AG09319 (cell line): Measurements from ENCODE around the gene EPN2.

Experiments used
- DNase-seq: peaks from one replicate; pipeline ENCODE4 v3.0.0-alpha.2; 2010; ENCODE audit warnings: low read depth; ENCODE audit errors: extremely low read depth
- TF ChIP-seq, protein P1 (sequence below): IDR thresholded peaks from 2 replicates; pipeline ENCODE4 v1.5.1; 2011; ENCODE audit warnings: low read depth, mild to moderate bottlenecking, inconsistent platforms, low read length, moderate library complexity

EPN2 gene

DNA sequence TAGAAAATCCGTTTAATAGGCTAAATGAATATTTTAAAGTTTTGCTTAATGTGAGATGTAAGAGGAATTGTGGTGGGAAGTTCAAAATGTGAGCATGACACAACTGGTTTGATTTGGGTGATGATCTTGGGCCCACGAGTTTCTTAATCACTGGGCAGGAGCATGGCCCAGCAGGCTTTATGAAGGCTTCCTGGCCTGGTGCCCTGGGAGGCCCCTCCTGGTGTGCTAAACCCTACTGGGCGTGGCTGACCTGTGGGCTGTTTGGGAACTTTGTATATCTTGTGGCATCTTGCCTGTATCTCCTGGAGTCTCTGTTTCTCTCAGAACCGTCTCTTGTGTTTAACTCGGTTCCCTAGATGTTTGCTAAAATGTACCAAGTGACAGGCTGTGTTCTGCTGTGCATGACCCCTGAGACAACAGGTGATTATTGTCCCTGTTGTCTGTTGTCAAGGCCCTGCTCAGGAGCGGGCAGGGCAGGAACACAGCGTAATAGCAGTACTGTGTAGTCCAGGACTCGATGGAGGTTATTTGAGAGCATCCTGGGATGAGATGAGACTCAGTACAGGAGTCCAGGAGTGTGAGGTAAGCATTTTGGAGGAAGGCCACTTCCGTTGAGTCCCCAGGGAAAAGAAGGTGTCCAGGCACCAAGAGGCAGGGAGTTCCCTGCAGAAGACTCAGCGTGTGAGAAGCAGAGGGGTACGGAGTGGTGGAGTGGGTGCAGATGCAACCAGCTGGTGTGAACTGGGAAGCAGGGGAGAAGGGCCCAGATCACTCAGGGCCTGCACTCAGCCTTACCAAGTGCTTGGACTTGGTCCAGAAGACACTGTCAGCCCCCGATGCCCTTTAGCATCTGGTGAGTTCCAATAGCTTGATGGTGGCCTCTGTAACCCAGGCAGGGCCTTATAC, 76.8 kb downstream of the EPN2 start:
- TF ChIP-seq, protein P1, sequence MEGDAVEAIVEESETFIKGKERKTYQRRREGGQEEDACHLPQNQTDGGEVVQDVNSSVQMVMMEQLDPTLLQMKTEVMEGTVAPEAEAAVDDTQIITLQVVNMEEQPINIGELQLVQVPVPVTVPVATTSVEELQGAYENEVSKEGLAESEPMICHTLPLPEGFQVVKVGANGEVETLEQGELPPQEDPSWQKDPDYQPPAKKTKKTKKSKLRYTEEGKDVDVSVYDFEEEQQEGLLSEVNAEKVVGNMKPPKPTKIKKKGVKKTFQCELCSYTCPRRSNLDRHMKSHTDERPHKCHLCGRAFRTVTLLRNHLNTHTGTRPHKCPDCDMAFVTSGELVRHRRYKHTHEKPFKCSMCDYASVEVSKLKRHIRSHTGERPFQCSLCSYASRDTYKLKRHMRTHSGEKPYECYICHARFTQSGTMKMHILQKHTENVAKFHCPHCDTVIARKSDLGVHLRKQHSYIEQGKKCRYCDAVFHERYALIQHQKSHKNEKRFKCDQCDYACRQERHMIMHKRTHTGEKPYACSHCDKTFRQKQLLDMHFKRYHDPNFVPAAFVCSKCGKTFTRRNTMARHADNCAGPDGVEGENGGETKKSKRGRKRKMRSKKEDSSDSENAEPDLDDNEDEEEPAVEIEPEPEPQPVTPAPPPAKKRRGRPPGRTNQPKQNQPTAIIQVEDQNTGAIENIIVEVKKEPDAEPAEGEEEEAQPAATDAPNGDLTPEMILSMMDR, result no peak
- no peak for DNase-seq

DNA sequence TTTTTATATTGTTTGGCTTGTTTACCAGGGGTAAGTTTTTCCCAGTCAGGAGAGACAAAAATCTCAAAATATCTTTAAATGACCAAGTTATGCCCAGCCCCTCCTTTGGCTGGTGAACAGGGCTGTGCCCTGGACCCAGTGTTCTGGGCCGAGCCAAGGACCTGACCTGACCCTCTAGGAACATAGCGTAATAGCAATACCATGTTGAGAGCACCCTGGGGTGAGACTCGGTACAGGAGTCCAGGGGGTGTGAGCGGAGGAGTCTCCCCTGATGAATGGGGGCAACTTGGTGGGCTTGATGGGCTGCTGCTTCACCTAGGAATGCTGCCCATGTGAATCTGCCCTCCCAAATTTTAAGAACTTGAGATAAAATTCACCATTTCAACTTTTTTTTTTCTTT, 77.9 kb downstream of the EPN2 start:
- no peak for DNase-seq
- TF ChIP-seq, protein P1, result no peak

DNA sequence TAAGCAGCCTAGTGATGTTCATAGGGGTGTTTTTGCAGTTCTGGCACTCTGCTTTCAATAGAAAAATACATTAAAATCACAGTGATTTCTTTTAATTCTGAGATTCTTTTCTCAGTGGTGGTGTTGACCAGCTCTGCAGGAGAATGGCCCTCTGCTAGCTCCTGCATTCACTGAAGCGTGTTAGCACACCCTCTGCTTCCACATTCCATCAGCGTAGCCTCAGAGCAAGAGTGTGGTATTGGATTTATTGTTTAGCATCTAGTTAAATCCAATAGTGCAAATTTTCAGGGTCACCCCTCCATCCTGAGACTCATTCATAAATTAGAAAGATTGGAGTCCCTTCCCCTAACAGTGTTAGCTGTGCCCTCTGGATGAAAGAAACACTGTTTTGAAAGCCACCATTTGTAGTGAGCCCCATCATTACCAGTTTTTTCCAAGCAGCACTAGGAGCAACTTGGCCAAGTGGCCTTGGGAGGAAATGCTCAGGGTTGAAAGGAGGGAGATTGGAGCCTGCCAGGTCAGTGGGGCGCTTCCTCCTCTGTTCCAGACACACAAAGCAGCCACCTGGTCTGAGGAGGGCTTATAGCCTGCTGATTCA, 79.7 kb downstream of the EPN2 start:
- TF ChIP-seq, protein P1, result no peak
- DNase-seq, result no peak

DNA sequence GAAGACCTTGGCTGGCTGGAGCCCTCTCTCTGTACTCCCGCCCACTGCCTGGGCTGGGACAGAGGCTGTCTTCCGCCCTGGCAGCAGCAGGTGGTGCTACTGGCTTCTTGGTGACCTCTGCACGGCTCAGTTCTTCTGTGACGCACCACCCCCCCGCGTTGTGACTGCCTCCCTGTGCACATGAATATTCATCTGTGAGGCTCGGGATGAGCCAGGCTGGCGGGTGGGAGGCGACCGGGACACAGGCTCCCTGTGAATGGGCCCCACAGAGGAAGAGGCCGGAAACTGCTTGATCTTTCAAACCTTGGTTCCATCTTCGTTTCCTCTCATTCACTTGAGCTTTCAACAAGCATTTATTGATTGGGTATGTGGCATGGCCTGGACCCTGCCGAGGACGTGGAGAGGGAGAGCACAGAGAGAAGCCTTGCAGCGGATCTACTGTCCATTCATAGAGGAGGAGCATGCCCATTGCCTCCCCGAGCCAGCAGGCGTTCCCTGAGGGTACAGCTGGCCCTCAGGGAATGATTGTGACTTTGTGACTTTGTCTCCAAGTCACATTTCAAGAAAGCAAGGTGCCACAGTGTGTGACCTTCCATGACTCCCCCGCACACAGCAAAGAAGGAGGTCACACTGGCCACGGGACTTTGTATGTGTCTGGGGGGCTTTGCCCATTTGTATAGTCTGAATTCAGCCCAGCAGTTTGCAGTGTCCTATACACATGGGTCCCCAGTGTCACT, 80.4 kb downstream of the EPN2 start:
- DNase-seq, result peak; percentile 11
- TF ChIP-seq, protein P1, result peak; percentile 8

DNA sequence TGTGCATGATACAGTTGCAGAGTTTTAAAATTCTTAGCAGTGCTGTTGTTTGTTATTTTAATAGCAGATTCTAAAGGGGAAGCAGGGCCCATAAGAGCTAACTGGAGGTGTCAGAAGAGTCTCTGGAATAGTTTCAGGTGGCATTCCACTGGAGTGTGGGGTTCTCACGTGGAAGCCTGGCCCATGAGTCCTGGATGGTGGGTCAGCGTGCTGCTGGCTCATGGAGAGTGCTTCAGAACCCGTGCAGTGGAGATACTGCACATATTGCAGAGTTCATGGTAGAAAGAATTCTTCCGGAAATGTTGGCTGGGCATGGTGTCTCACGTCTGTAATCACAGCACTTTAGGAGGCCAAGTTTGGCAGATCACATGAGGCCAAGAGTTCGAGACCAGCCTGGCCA, 81.4 kb downstream of the EPN2 start:
- no peak for DNase-seq
- TF ChIP-seq, protein P1, result no peak

DNA sequence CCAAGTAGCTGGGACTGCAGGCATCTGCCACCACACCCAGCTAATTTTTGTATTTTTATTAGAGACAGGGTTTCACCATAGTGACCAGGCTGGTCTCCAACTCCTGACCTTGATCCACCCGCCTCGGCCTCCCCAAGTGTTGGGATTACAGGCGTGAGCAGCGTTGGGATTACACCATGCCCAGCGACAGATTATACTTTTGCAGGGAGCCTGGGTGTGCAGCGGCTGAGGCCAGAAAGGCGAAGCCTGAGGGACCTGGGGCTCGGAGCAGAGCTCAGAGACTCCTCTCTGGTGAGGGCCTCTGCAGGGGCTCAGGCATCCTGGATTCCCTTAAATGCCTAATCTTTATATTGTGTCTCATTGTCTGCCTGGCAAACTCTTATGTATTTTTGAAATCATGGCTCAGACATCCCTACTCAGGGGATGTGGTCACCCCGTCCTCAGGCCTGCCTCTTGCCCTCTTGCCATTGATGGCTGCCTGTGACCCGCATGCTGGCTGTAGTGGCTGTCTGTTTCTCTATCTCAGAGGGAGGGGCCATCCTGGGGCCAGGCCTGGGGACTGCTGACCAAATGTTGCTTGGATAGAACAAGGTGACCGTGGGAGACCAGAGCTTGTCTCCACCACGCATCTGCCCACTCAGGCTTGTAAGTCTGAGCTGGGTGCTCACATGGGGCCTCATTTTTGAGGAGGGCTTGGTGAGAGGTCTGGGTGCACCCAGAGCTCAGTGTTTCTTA, 82.8 kb downstream of the EPN2 start:
- TF ChIP-seq, protein P1, result no peak
- DNase-seq, result no peak
